ENCODE measurements around the gene NEXN. TPM values are rescaled to one million over a fixed set of nuclear protein-coding genes. Genes with fewer than 3 reads are reported as not detected.

Gene NEXN
- total and polyA plus RNA-seq, 2 of the 8 experiments (the other 6 are each of a cell fraction or from before 2014, with no cell fraction given): 0.20 to 2.9 TPM

DNA sequence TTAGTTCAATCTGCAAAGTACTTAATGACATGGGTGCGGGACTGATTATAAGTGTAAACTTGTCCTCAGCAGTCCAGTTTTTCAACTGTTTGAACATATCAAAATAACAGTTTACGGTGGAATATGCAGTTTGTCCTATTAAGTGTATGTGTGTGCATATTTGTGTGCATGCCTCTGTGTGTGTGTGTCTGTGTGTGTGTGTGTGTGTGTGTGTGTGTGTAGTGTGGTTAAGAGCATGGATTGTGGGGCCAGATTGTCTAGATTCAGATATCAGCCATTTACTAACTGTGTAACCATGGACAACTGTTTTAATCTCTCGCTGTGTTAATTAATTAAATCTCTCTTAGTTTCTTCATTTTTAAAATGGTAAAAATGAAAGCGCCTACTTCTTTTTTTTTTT, 39.0 kb downstream of the NEXN start:
- Histone ChIP-seq H3K23me2 (ENCODE audit: low read depth, low read length) (no peaks in the 10 kb centered on the region), H3K4me3 (ENCODE audit: extremely low read depth in 1 of 4, insufficient read depth in 2 of 4, low read depth in 3 of 4, low read length in 4 of 4) (no peak overlapping the region), H3K9me3 (ENCODE audit: insufficient read depth in 2 of 2, low read depth in 1 of 2, low read length in 1 of 2) (no peaks in the 10 kb centered on the region), H2AFZ (ENCODE audit: low read length) (no peak overlapping the region), H4K20me1 (replicated peaks in 1 of 2; ENCODE audit: control insufficient read depth in 1 of 2, insufficient read depth in 2 of 2, low read length in 2 of 2) (no peaks in the 10 kb centered on the region), H2BK20ac (ENCODE audit: low read length) (no peak overlapping the region), H2BK5ac (ENCODE audit: low read depth, low read length) (no peak overlapping the region), H2BK15ac (ENCODE audit: low read length) (no peak overlapping the region), H3K4me2 (ENCODE audit: insufficient read depth in 1 of 2, low read depth in 2 of 2, low read length in 2 of 2) (no peak overlapping the region), H2AK5ac (ENCODE audit: low read depth, low read length) (no peak overlapping the region), H4K5ac (ENCODE audit: insufficient read length, low read depth, low read length) (no peak overlapping the region), H2BK12ac (ENCODE audit: low read depth, low read length) (no peak overlapping the region), H4K8ac (ENCODE audit: extremely low read depth, insufficient read depth, low read length) (no peak overlapping the region), H2BK120ac (replicated peaks; ENCODE audit: low read depth, low read length) (no peak overlapping the region), H3K4ac (replicated peaks; ENCODE audit: insufficient read length, low read depth, low read length) (no peak overlapping the region), H3K9ac (replicated peaks in 1 of 4; ENCODE audit: extremely low read depth in 1 of 4, low read depth in 3 of 4, low read length in 3 of 4) (no peak overlapping the region), H3K79me2 (ENCODE audit: control insufficient read depth in 1 of 2, insufficient read depth in 2 of 2, low read length in 2 of 2) (no peaks in the 10 kb centered on the region), H3K23ac (ENCODE audit: insufficient read length) (no peak overlapping the region), H3K18ac (ENCODE audit: extremely low read depth, low read length) (no peak overlapping the region), H3K4me1 (replicated peaks in 1 of 4; ENCODE audit: control insufficient read depth in 3 of 4, insufficient read depth in 4 of 4, low read length in 3 of 4) (no peaks in the 10 kb centered on the region), H3K56ac (replicated peaks; ENCODE audit: insufficient read length, low read depth, low read length) (no peak overlapping the region), H3K36me3 (ENCODE audit: control insufficient read depth in 2 of 4, insufficient read depth in 4 of 4, low read length in 3 of 4) (no peaks in the 10 kb centered on the region; a peak in 1 of 8 replicates), H3K14ac (ENCODE audit: insufficient read length) (no peak overlapping the region), H3K27me3 (replicated peaks in 1 of 4; ENCODE audit: control insufficient read depth in 3 of 4, extremely low read depth in 1 of 4, insufficient read depth in 3 of 4, low read length in 3 of 4) (no peaks in the 10 kb centered on the region), H3K79me1 (ENCODE audit: low read depth, low read length) (no peaks in the 10 kb centered on the region), H3K27ac (ENCODE audit: low read depth, low read length) (no peak overlapping the region), H4K91ac (replicated peaks; ENCODE audit: insufficient read length, low read length) (no peak overlapping the region)
- ChIA-PET POLR2A (ENCODE audit: partially characterized antibody) (interaction anchor here (0.6 kb wide), 1 partner anchor 394 kb away, joined by 3 read pairs; no protein-coding TSS in a partner anchor), CTCF (ENCODE audit: partially characterized antibody) (interaction anchor here (0.6 kb wide), 2 partner anchors 158 to 912 kb away, joined by 3 read pairs; no protein-coding TSS in a partner anchor)
- FAIRE-seq (no peak), DNase-seq (ENCODE audit: low read depth in 1 of 2, low spot score in 2 of 2) (no peak)
- TF ChIP-seq SIN3A (conservative IDR thresholded peaks at IDR 0.05 in 1 of 2, IDR thresholded peaks at IDR 0.05 in 1 of 2; ENCODE audit: low read depth in 1 of 2, low read length in 2 of 2): no peak
- no peak for TF ChIP-seq MAX (IDR thresholded peaks at IDR 0.05)
- no peak for TF ChIP-seq SIX5 (IDR thresholded peaks at IDR 0.05; ENCODE audit: low read depth, low read length)
- TF ChIP-seq PHF8 (conservative IDR thresholded peaks at IDR 0.05; ENCODE audit: low read depth, low read length): no peak
- 92% methylated on average over 4 of the region's 4 CpGs; no CpG with 5 or more reads in 1 of the 2 experiments for WGBS, 2 experiments (ENCODE audit: extremely low coverage in 1 of 2, insufficient coverage in 1 of 2, insufficient read length in 1 of 2, insufficient replicate concordance in 2 of 2, low coverage in 1 of 2, low lambda C conversion rate in 2 of 2, missing lambda C conversion rate in 1 of 2)
